Bone marrow (tissue), 2 donors: Measurements from ENCODE around the gene LYPLAL1.
"Not testable (repeated sequence)": the region's sequence is repeated elsewhere in the genome, so short reads cannot be mapped to it uniquely, and the experiment has no call there.

ENCODE experiments used
- DNase-seq, 2 donors: peaks; one replicate each; lab custom pipeline; 2025; lab: John Stamatoyannopoulos, UW

Gene LYPLAL1

GRCh38 chr1:219215477-219215876 is 41.8 kb downstream of the LYPLAL1 start:
- DNase-seq: no peak

DNA sequence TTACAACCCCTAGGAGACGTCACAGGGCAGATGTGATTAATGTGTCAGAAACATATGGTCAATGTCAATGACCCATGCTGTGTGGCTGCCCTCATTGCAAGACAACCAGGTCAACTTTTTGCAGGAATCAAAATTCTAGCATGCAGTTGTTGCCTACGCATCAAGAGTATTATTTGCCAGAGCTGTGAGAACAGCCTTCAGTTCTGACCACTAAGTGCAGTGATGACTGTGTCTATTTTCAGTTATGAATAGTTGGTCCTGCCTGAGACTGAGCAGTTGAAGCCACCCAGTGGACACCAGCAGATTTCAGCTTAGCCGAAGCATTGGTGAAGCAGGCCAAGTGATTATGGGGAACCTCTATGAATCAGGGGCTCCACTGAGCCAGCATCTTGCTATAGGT is 47.3 kb downstream of the LYPLAL1 start:
- DNase-seq: no peak

GRCh38 chr1:219223496-219223895 is 49.8 kb downstream of the LYPLAL1 start:
- DNase-seq: no peak

DNA sequence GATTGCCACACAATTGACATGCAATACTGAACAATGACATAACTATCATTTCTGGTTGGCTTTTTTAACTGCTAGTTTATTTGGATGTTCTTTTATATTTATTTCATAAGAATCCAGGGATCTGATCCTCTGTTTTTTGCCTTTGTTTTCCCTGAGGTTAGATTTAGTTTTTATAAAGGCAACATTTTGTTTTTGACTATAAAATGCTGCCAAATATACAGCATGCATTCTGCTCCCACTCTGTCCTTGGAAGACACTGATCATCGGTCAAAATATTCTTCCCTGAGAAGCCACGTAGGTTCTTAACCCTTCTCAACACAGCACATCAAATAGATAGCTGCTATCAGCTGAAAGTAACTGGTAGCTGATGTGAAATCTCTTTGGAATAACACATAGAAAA is 52.5 kb downstream of the LYPLAL1 start:
- DNase-seq: no peak

DNA sequence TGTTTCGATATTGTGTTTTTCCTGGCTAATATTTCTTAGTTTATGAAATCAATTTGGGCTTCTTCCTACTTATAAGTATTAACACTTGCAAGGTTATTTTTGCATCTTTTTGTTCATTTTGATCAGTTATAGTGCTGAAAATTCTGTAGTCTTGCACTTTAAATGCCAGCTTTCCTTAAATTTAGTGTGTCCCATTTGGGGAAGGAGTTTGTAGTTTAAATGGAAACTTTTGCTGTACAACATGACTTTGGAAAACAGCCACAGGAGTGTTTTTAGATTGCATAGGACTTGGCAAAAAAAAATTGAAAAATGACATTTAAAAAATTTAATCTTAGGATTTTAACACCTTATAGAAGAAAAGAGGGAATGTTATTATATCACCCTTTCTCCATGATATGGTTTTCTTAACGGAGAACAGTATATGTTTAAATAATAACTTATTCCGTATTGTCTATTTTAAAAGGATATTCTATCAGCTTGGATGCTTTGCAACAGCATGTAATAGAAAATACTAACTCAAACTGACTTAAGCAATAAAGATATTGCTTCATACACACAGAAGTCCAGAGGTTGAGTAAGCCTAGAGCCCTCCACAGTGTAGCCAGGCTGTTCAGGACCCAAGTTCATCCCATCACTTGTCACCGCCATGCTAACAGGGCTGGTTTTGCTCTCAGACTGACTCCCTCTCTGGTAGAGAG is 53.8 kb downstream of the LYPLAL1 start:
- DNase-seq: no peak

DNA sequence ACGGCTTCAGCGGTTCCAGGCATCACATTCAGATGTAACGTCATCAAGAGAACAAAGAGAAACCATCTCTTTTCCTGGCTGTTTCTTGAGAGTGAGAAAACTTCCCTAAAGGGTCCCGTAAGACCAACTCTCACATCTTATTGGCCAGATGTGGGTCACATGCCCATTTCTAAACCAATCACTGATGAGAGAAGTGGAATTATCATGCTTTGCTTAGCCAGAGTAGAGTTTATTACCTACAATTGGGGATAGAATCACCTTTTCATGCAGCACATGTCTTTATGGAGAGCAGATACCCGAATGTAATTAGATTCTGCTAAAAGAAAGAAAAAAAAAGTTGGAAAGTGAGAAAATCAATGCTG is 54.4 kb downstream of the LYPLAL1 start:
- no peak for DNase-seq

GRCh38 chr1:219232890-219233289 is 59.2 kb downstream of the LYPLAL1 start:
- DNase-seq: no peak

- DNase-seq: no peak
Observed at GRCh38 chr1:219235903-219236481, 62.3 kb downstream of the LYPLAL1 start.

GRCh38 chr1:219236933-219237610 is 63.4 kb downstream of the LYPLAL1 start:
- no peak for DNase-seq

DNA sequence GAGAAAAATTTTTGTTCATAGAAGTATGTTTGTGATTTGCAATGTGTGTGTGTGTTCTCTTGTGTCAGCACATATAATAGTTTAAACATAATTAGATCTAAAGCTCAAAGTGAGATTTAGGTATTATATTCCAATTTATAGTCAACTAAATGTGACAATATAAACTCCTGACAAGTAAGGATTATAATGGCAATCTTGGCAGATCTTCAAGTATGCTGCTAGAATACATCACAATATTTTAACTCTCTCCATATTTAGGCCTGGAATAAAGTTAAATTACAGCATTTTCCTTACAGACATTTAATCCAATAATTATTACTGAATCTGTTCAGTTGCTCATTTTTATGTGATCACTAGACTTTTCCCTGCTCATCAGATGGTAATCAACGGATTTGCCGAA is 65.8 kb downstream of the LYPLAL1 start:
- DNase-seq: no peak

DNA sequence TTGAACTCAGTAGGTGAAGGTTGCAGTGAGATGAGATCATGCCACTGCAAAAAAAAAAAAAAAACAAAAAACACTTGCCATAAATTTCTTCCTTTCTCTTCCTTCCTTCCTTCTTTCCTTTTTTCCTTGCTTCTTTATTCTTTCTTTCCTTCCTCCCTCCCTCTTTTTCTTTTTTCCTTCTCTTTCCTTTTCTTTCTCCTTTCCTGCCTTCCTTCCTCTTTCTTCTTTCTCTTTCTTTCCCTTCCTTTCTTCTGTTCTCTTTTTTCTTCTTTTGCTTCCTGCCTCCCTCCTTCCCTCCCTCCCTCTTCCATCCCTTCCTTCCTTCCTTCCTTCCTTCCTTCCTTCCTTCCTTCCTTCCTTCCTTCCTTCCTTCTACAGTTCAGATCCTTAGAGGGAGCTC is 71.2 kb downstream of the LYPLAL1 start:
- DNase-seq: no peak

DNA sequence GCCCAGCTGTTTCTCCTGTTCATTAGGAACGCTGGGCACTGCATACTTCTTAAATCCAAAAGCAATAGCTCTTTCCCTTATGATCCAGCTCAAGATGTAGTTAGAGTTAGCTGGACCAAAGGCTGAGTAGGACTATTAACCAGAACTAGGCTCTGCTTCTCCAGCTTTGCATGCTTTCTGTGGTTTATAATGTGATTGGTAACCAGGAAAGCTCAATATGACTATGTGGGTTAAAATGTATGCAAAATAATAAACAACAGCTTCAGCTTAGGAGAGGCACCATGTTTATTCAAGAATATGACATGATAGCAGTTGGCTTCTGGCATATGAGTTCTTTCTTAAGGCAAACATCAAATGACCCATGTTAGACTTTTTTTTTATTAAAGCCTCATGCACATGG is 73.8 kb downstream of the LYPLAL1 start:
- DNase-seq: no peak

DNA sequence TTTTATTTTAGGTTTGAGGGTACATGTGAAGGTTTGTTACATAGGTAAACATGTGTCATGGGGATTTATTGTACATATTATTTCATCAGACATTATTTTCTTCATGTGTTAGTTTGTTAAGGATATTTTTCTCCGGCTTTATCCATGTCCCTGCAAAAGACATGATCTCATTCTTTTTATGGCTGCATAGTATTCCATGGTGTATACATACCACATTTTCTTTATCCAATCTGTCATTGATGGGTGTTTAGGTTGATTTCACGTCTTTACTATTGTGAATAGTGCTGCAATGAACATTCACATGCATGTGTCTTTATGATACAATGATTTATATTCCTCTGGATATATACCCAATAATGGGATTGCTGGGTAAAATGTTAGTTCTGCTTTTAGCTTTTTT is 76.8 kb downstream of the LYPLAL1 start:
- DNase-seq: not testable (repeated sequence)

DNA sequence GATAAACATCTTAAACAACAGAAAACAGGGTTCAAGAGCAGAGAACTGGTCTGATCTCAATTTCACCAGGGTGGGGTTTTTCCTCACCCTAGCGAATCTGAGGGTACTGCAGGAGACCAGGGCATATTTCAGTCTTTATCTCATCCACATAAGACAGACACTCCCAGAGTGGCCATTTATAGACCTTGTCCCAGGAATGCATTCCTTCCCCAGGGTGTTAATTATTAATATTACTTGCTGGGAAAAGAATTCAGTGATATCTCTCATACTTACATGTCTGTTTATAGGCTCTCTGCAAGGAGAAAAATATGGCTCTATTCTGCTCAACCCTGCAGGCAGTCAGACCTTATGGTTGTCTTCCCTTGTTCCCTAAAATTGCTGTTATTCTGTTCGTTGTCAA is 84.1 kb downstream of the LYPLAL1 start:
- no peak for DNase-seq

DNA sequence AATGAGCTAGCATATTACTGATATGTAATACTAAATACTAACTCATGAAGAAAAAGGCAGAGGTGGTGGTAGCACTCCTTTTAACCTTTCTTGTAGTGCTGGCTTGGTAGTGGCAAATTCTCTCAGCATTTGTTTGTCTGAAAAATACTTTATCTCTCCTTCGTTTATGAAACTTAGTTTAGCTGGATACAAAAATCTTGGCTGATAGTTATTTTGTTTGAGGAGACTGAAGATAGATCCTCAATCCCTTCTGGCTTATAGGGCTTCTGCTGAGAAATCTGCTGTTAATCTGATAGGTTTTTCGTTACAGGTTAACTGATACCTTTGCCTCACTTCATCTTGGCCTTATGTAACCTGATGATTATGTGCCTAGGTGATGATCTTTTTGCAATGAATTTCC is 87.8 kb downstream of the LYPLAL1 start:
- no peak for DNase-seq
